CD4-positive, alpha-beta memory T cell (primary cell): Measurements from ENCODE around the gene HOXD13. TPM values are rescaled to one million over a fixed set of nuclear protein-coding genes. Genes with fewer than 3 reads are reported as not detected.

Experiments used
- CTCF ChIA-PET: fragments of 350-600 bp; sonication (Branson Sonifier 250); formaldehyde crosslinking; loops from one replicate; lab custom pipeline; 2021; ENCODE audit warnings: inconsistent platforms; ENCODE audit not compliant: partially characterized antibody; lab: Charles Lee
- POLR2A ChIA-PET: fragments of 350-600 bp; sonication (Branson Sonifier 250); formaldehyde crosslinking; loops from one replicate; lab custom pipeline; 2021; ENCODE audit not compliant: partially characterized antibody; lab: Charles Lee
- DNase-seq, 5 donors: peaks; one replicate each; pipeline versions ENCODE4 v3.0.0 to v3.0.0-alpha.2; 2020 to 2022; ENCODE audit warnings: mixed read lengths in 1 of 5
- H3K27ac ChIP-seq: one replicate; pipeline ENCODE4 v1.7.0; 2013; ENCODE audit warnings: low read depth, low read length
- H3K27me3 ChIP-seq: 2 replicates; pipeline ENCODE4 v1.7.0; 2013; ENCODE audit warnings: mild to moderate bottlenecking, low read length, moderate library complexity; ENCODE audit not compliant: insufficient read depth
- H3K36me3 ChIP-seq: 2 replicates; pipeline ENCODE4 v1.7.0; 2013; ENCODE audit warnings: mild to moderate bottlenecking, low read length, moderate library complexity; ENCODE audit not compliant: insufficient read depth
- H3K4me1 ChIP-seq: 2 replicates; pipeline ENCODE4 v1.7.0; 2013; ENCODE audit warnings: mild to moderate bottlenecking, low read length, moderate library complexity; ENCODE audit not compliant: insufficient read depth
- H3K4me3 ChIP-seq, 2 donors: one replicate each; pipeline ENCODE4 v1.7.0; 2013; ENCODE audit warnings: low read length in 2 of 2, mild to moderate bottlenecking in 1 of 2
- H3K9me3 ChIP-seq, 2 donors: one replicate each; pipeline ENCODE4 v1.7.0; 2013; ENCODE audit warnings: low read length in 2 of 2, control low read depth in 1 of 2; ENCODE audit not compliant: control insufficient read depth in 1 of 2
- H3K27ac Mint-ChIP-seq, 7 donors: one replicate each; pipeline ENCODE4 v1.8.0; 2020 to 2021; ENCODE audit warnings: mixed read lengths in 7 of 7, mild to moderate bottlenecking in 6 of 7, inconsistent platforms in 3 of 7, moderate library complexity in 3 of 7
- H3K27me3 Mint-ChIP-seq, 2 donors: one replicate each; pipeline ENCODE4 v1.8.0; 2020 to 2021; ENCODE audit warnings: mixed read lengths in 2 of 2
- H3K36me3 Mint-ChIP-seq, 2 donors: one replicate each; pipeline ENCODE4 v1.8.0; 2020 to 2021; ENCODE audit warnings: mixed read lengths in 2 of 2, inconsistent platforms in 1 of 2, mild to moderate bottlenecking in 1 of 2
- H3K4me1 Mint-ChIP-seq, 4 donors: one replicate each; pipeline ENCODE4 v1.8.0; 2020 to 2021; ENCODE audit warnings: mixed read lengths in 4 of 4, mild to moderate bottlenecking in 1 of 4
- H3K4me3 Mint-ChIP-seq, 8 donors: one replicate each; pipeline ENCODE4 v1.8.0; 2020 to 2021; ENCODE audit warnings: mixed read lengths in 8 of 8, mild to moderate bottlenecking in 7 of 8, moderate library complexity in 6 of 8, inconsistent platforms in 3 of 8
- H3K9me3 Mint-ChIP-seq, 8 donors: one replicate each; pipeline ENCODE4 v1.8.0; 2020 to 2021; ENCODE audit warnings: mixed read lengths in 8 of 8, mild to moderate bottlenecking in 5 of 8, inconsistent platforms in 3 of 8, moderate library complexity in 1 of 8
- intact Hi-C: fragments of 100-400 bp; cut with micrococcal nuclease; formaldehyde crosslinking; loops from one replicate; pipeline ENCODE4 v1.15.1; 2023
- polyA plus RNA-seq, 2 donors: library from polyadenylated mRNA; unstranded; fragments of 300-500 nt; fragmentation: Illumina TruSeq; gene quantifications; one replicate each; pipeline ENCODE4 v1.2.3, GENCODE V29; 2021
- total RNA-seq, 2 experiments: library from RNA; stranded (reverse); gene quantifications; one replicate each; pipeline ENCODE4 v1.2.3, GENCODE V29; 2021

The HOXD13 gene
- total and polyA plus RNA-seq, 4 experiments from 2014 or later, result not detected

- Histone ChIP-seq H3K36me3 (no peaks in the 10 kb centered on the region), H3K27me3 (peaks cover 87% of the 10 kb centered on the region), H3K4me3 (no peak overlapping the region), H3K9me3 (no peaks in the 10 kb centered on the region), H3K27ac (no peak overlapping the region), H3K4me1 (peaks cover 42% of the 10 kb centered on the region)
- Mint-ChIP-seq H3K27ac (no peak overlapping the region), H3K36me3 (peaks cover 1 to 8% of the 10 kb centered on the region in 2 donors), H3K4me3 (peak overlapping the region in 1 of 8 donors; percentile 4), H3K9me3 (peaks cover 0 to 37% (median 35%) of the 10 kb centered on the region in 8 donors), H3K27me3 (peaks cover 67 to 74% of the 10 kb centered on the region in 2 donors), H3K4me1 (peaks cover 13 to 55% (median 36%) of the 10 kb centered on the region in 4 donors)
- ChIA-PET CTCF (interaction anchor here (1.4 to 4.4 kb wide), 2 partner anchors 320 to 518 kb away, joined by 4 to 32 read pairs; no protein-coding TSS in a partner anchor), POLR2A (no interaction called here)
- DNase-seq, result no peak
- intact Hi-C loops, result loop anchor here (5.0 kb wide), 1 partner anchor 132 kb away; the partner anchor contains the start of gene LNPK
Observed at GRCh38 chr2:176134035-176134434, 41.5 kb downstream of the HOXD13 start.

DNA sequence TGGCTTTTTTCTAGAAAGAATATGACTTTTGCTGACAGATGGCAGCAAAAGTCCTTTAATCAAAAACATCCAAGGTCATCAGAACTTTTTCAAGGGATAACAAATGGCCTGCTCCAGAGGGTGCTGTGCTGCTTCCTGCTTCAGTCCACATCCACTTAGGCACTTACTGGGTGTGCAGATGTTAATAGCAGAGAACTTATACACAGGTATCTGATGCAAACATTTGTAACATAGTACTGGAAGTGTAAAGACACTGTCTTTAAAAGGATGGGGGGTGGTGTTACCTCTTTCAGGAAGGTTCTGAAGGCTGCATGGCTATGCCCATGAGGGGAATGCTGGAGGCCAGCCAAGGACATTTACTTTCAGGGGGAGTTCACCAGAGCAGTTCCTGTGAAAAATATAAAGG lies 42.5 kb downstream of the HOXD13 start:
- no peak overlapping the region for H3K27ac ChIP-seq
- peaks cover 91% of the 10 kb centered on the region for H3K27me3 ChIP-seq
- H3K9me3 ChIP-seq, result no peaks in the 10 kb centered on the region
- H3K4me3 ChIP-seq, result no peak overlapping the region
- Mint-ChIP-seq H3K9me3 (peaks cover 0 to 44% (median 41%) of the 10 kb centered on the region in 8 donors), H3K27ac (peak overlapping the region in 2 of 7 donors; percentile 35 to 54), H3K4me3 (peak overlapping the region in 1 of 8 donors; percentile 59), H3K27me3 (peaks cover 73 to 78% of the 10 kb centered on the region in 2 donors), H3K36me3 (peaks cover 1 to 8% of the 10 kb centered on the region in 2 donors), H3K4me1 (peaks cover 13 to 57% (median 40%) of the 10 kb centered on the region in 4 donors)
- DNase-seq, result no peak
- CTCF ChIA-PET, result interaction anchor here (1.6 to 2.1 kb wide), 2 partner anchors 8 to 320 kb away, joined by 6 to 8 read pairs; no protein-coding TSS in a partner anchor
- POLR2A ChIA-PET, result no interaction called here
- intact Hi-C loops, result no loop called here
- no peaks in the 10 kb centered on the region for H3K36me3 ChIP-seq
- H3K4me1 ChIP-seq, result peaks cover 39% of the 10 kb centered on the region

DNA sequence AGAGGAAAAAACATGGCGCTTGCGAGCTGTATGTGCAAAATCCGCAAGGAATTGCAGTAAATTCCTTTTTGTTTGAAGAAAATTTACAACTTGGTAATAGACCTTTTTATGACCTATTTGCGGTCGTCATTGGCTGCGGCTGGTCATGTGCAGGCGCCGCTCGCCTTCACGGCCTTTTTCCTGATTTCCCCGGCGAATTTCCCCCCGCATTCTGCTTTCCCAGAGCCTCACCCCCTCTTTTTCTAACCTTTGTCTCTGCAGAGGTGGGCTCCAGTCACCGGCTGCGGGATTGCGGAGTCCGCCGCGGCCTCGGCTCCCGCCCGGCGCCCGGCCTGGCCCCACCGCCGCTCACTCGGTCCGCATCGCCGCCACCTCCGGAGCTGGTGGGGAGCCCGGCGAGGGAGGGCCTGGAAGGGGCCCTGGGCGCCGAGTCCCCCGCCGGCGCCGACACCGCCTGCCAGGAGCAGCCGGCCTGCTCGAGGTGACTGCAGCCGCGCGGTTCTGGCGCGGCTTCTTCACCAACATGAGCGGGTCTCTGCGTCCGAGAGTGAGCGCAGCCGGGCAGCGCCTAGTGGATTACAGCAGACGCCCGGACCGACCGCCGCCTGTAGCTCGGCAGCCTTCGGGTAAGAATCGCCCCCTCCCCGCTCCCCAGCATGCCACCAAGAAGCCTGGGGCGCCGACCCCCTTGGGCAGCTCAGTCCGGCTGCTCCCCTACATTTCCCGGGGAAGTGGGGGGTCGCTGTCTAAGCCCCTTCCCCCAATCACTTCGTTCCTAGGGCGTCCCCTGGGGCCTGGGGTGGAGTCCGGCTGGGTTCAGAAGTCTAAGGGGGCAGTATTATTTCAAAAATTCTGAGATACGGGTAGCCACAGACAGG lies 44.1 kb downstream of the HOXD13 start:
- H3K9me3 Mint-ChIP-seq, result peaks cover 0 to 41% (median 34%) of the 10 kb centered on the region in 8 donors
- H3K4me1 Mint-ChIP-seq, result peaks cover 18 to 54% (median 39%) of the 10 kb centered on the region in 4 donors
- Histone ChIP-seq H3K4me3 (no peak overlapping the region), H3K4me1 (peaks cover 38% of the 10 kb centered on the region), H3K27ac (no peak overlapping the region), H3K9me3 (no peaks in the 10 kb centered on the region), H3K27me3 (peaks cover 94% of the 10 kb centered on the region), H3K36me3 (no peaks in the 10 kb centered on the region)
- H3K4me3 Mint-ChIP-seq, result peak overlapping the region in 6 of 8 donors; percentile 48 to 77 (median 66)
- POLR2A ChIA-PET, result no interaction called here
- no peak for DNase-seq
- intact Hi-C loops, result no loop called here
- H3K36me3 Mint-ChIP-seq, result peaks cover 2 to 8% of the 10 kb centered on the region in 2 donors
- peaks cover 72 to 79% of the 10 kb centered on the region in 2 donors for H3K27me3 Mint-ChIP-seq
- CTCF ChIA-PET, result interaction anchor here (1.6 to 2.1 kb wide), 2 partner anchors 9 to 319 kb away, joined by 6 to 8 read pairs; no protein-coding TSS in a partner anchor
- H3K27ac Mint-ChIP-seq, result peak overlapping the region in 2 of 7 donors; percentile 26 to 54

- H3K27me3 Mint-ChIP-seq, result peaks cover 74 to 81% of the 10 kb centered on the region in 2 donors
Observed at GRCh38 chr2:176137252-176137580, 44.7 kb downstream of the HOXD13 start.

DNA sequence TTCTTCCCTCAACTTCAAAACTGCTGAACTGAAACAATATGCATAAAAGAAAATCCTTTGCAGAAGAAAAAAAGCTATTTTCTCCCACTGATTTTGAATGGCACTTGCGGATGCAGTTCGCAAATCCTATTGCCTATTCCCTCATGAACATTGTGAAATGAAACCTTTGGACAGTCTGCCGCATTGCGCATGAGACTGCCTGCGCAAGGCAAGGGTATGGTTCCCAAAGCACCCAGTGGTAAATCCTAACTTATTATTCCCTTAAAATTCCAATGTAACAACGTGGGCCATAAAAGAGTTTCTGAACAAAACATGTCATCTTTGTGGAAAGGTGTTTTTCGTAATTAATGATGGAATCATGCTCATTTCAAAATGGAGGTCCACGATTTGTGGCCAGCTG lies 45.4 kb downstream of the HOXD13 start:
- Mint-ChIP-seq H3K27me3 (peaks cover 72 to 78% of the 10 kb centered on the region in 2 donors), H3K4me3 (peak overlapping the region in 1 of 8 donors; percentile 4), H3K27ac (peak overlapping the region in 2 of 7 donors; percentile 47 to 86), H3K4me1 (peaks cover 13 to 45% (median 32%) of the 10 kb centered on the region in 4 donors), H3K36me3 (peaks cover 1 to 8% of the 10 kb centered on the region in 2 donors), H3K9me3 (peaks cover 0 to 40% (median 26%) of the 10 kb centered on the region in 8 donors)
- H3K36me3 ChIP-seq, result no peaks in the 10 kb centered on the region
- intact Hi-C loops, result no loop called here
- ChIA-PET CTCF (interaction anchor here (3.0 kb wide), 1 partner anchor 317 kb away, joined by 28 read pairs; no protein-coding TSS in a partner anchor), POLR2A (no interaction called here)
- H3K27me3 ChIP-seq, result peaks cover 95% of the 10 kb centered on the region
- H3K27ac ChIP-seq, result no peak overlapping the region
- no peak overlapping the region for H3K4me3 ChIP-seq
- peaks cover 28% of the 10 kb centered on the region for H3K4me1 ChIP-seq
- no peak for DNase-seq
- no peaks in the 10 kb centered on the region for H3K9me3 ChIP-seq

More at GRCh38 chr2:176137252-176137580, 44.7 kb downstream of the HOXD13 start:
- Mint-ChIP-seq H3K4me3 (peak overlapping the region in 3 of 8 donors; percentile 35 to 54 (median 46)), H3K36me3 (peaks cover 2 to 8% of the 10 kb centered on the region in 2 donors), H3K4me1 (peaks cover 16 to 52% (median 36%) of the 10 kb centered on the region in 4 donors), H3K9me3 (peaks cover 0 to 40% (median 30%) of the 10 kb centered on the region in 8 donors), H3K27ac (peak overlapping the region in 2 of 7 donors; percentile 41 to 47)
- POLR2A ChIA-PET, result no interaction called here
- H3K36me3 ChIP-seq, result no peaks in the 10 kb centered on the region
- intact Hi-C loops, result no loop called here
- no peak overlapping the region for H3K4me3 ChIP-seq
- H3K27ac ChIP-seq, result no peak overlapping the region
- H3K4me1 ChIP-seq, result peaks cover 34% of the 10 kb centered on the region
- H3K27me3 ChIP-seq, result peaks cover 96% of the 10 kb centered on the region
- CTCF ChIA-PET, result no interaction called here
- DNase-seq, result no peak
- no peaks in the 10 kb centered on the region for H3K9me3 ChIP-seq

GRCh38 chr2:176138526-176138922 lies 46.0 kb downstream of the HOXD13 start:
- Histone ChIP-seq H3K4me1 (peaks cover 27% of the 10 kb centered on the region), H3K27me3 (peaks cover 91% of the 10 kb centered on the region), H3K9me3 (no peaks in the 10 kb centered on the region), H3K4me3 (no peak overlapping the region), H3K27ac (no peak overlapping the region), H3K36me3 (no peaks in the 10 kb centered on the region)
- ChIA-PET POLR2A (no interaction called here), CTCF (interaction anchor here (1.3 to 3.0 kb wide), 3 partner anchors 12 to 513 kb away, joined by 3 to 28 read pairs (median 7); no protein-coding TSS in a partner anchor)
- peaks cover 0 to 40% (median 26%) of the 10 kb centered on the region in 8 donors for H3K9me3 Mint-ChIP-seq
- H3K4me1 Mint-ChIP-seq, result peaks cover 13 to 44% (median 31%) of the 10 kb centered on the region in 4 donors
- intact Hi-C loops, result no loop called here
- no peak for DNase-seq
- H3K36me3 Mint-ChIP-seq, result peaks cover 1 to 8% of the 10 kb centered on the region in 2 donors
- H3K27ac Mint-ChIP-seq, result peak overlapping the region in 3 of 7 donors; percentile 57 to 86 (median 74)
- peak overlapping the region in 4 of 8 donors; percentile 3 to 70 (median 14) for H3K4me3 Mint-ChIP-seq
- H3K27me3 Mint-ChIP-seq, result peaks cover 72 to 78% of the 10 kb centered on the region in 2 donors
